Measurements from ENCODE around the gene SURF2.

SURF2 gene

GRCh38 chr9:133359399-133360175, 3.2 kb downstream of the SURF2 start:
- no peak for ATAC-seq (ENCODE audit: low read depth)
- no peaks in the 10 kb centered on the region for H3K9me3 ChIP-seq (ENCODE audit: severe bottlenecking)
- H3K36me3 ChIP-seq (ENCODE audit: low read depth), result peaks cover 71% of the 10 kb centered on the region
- H3K4me3 ChIP-seq (ENCODE audit: severe bottlenecking), result no peak overlapping the region
- no peak overlapping the region for H3K27ac ChIP-seq (ENCODE audit: poor library complexity, severe bottlenecking)
- no peak for DNase-seq (ENCODE audit: low spot score)
- H3K4me1 ChIP-seq (ENCODE audit: insufficient read depth, poor library complexity, severe bottlenecking), result no peaks in the 10 kb centered on the region
- peak; percentile 38 for TF ChIP-seq CTCF (IDR thresholded peaks at IDR 0.05; ENCODE audit: poor library complexity, severe bottlenecking)
- H3K27me3 ChIP-seq (ENCODE audit: insufficient read depth, poor library complexity, severe bottlenecking), result no peaks in the 10 kb centered on the region

GRCh38 chr9:133360400-133361393, 4.3 kb downstream of the SURF2 start:
- no peak for ATAC-seq (ENCODE audit: low read depth)
- Histone ChIP-seq H3K36me3 (ENCODE audit: low read depth) (peaks cover 81% of the 10 kb centered on the region), H3K27ac (ENCODE audit: poor library complexity, severe bottlenecking) (no peak overlapping the region), H3K9me3 (ENCODE audit: severe bottlenecking) (no peaks in the 10 kb centered on the region), H3K4me1 (ENCODE audit: insufficient read depth, poor library complexity, severe bottlenecking) (peaks cover 10% of the 10 kb centered on the region), H3K27me3 (ENCODE audit: insufficient read depth, poor library complexity, severe bottlenecking) (no peaks in the 10 kb centered on the region), H3K4me3 (ENCODE audit: severe bottlenecking) (no peak overlapping the region)
- TF ChIP-seq CTCF (IDR thresholded peaks at IDR 0.05; ENCODE audit: poor library complexity, severe bottlenecking), result no peak
- no peak for DNase-seq (ENCODE audit: low spot score)

- peaks cover 13% of the 10 kb centered on the region for H3K4me1 ChIP-seq (ENCODE audit: insufficient read depth, poor library complexity, severe bottlenecking)
- TF ChIP-seq CTCF (IDR thresholded peaks at IDR 0.05; ENCODE audit: poor library complexity, severe bottlenecking), result no peak
- H3K36me3 ChIP-seq (ENCODE audit: low read depth), result peaks cover 90% of the 10 kb centered on the region
- H3K9me3 ChIP-seq (ENCODE audit: severe bottlenecking), result no peaks in the 10 kb centered on the region
- no peak overlapping the region for H3K27ac ChIP-seq (ENCODE audit: poor library complexity, severe bottlenecking)
- no peak overlapping the region for H3K4me3 ChIP-seq (ENCODE audit: severe bottlenecking)
- ATAC-seq (ENCODE audit: low read depth) (no peak), DNase-seq (ENCODE audit: low spot score) (no peak)
- no peaks in the 10 kb centered on the region for H3K27me3 ChIP-seq (ENCODE audit: insufficient read depth, poor library complexity, severe bottlenecking)
Observed at GRCh38 chr9:133361507-133362092, 5.2 kb downstream of the SURF2 start.

- DNase-seq (ENCODE audit: low spot score) (no peak), ATAC-seq (ENCODE audit: low read depth) (no peak)
- Histone ChIP-seq H3K27me3 (ENCODE audit: insufficient read depth, poor library complexity, severe bottlenecking) (no peaks in the 10 kb centered on the region), H3K4me1 (ENCODE audit: insufficient read depth, poor library complexity, severe bottlenecking) (peaks cover 13% of the 10 kb centered on the region), H3K27ac (ENCODE audit: poor library complexity, severe bottlenecking) (no peak overlapping the region), H3K4me3 (ENCODE audit: severe bottlenecking) (no peak overlapping the region), H3K9me3 (ENCODE audit: severe bottlenecking) (no peaks in the 10 kb centered on the region), H3K36me3 (ENCODE audit: low read depth) (peaks cover 97% of the 10 kb centered on the region)
- TF ChIP-seq CTCF (IDR thresholded peaks at IDR 0.05; ENCODE audit: poor library complexity, severe bottlenecking), result no peak
Observed at GRCh38 chr9:133362359-133363044, 6.2 kb downstream of the SURF2 start.

Measured in RWPE2 (cell line).